Small intestine (tissue), 7 donors: ENCODE data around the gene NTNG1. TPM values are rescaled to one million over a fixed set of nuclear protein-coding genes. Genes with fewer than 3 reads are reported as not detected.

ENCODE experiments used
- DNase-seq, 2 donors: peaks; one replicate each; pipeline versions ENCODE4 v3.0.0 to v3.0.0-alpha.2; 2013
- FAIRE-seq: peaks from 2 replicates; lab custom pipeline; 2012; peaks lifted over from hg19 to GRCh38; lab: Jason Lieb, UNC
- H3K27ac ChIP-seq, 3 donors: one replicate each; pipeline ENCODE4 v1.5.1; 2013; ENCODE audit warnings: low read length in 2 of 3, mild to moderate bottlenecking in 2 of 3, control low read depth in 1 of 3, inconsistent platforms in 1 of 3, low read depth in 1 of 3, moderate library complexity in 1 of 3
- H3K27me3 ChIP-seq, 3 donors: one replicate each; pipeline ENCODE4 v1.6.1; 2013; ENCODE audit warnings: low read length in 3 of 3, inconsistent platforms in 1 of 3; ENCODE audit not compliant: control insufficient read depth in 3 of 3, insufficient read depth in 3 of 3
- H3K36me3 ChIP-seq, 3 donors: one replicate each; pipeline ENCODE4 v1.6.1; 2013; ENCODE audit warnings: low read length in 3 of 3, inconsistent platforms in 1 of 3, low read depth in 1 of 3, mild to moderate bottlenecking in 1 of 3, moderate library complexity in 1 of 3; ENCODE audit not compliant: control insufficient read depth in 3 of 3, insufficient read depth in 2 of 3
- H3K4me1 ChIP-seq, 3 donors: one replicate each; pipeline ENCODE4 v1.6.1; 2013; ENCODE audit warnings: low read length in 2 of 3, inconsistent platforms in 1 of 3, low read depth in 1 of 3, mild to moderate bottlenecking in 1 of 3, moderate library complexity in 1 of 3; ENCODE audit not compliant: control insufficient read depth in 3 of 3, insufficient read depth in 2 of 3
- H3K4me3 ChIP-seq, 3 donors: one replicate each; pipeline ENCODE4 v1.5.1; 2013; ENCODE audit warnings: low read length in 3 of 3, control low read depth in 1 of 3, inconsistent platforms in 1 of 3, low read depth in 1 of 3, mild to moderate bottlenecking in 1 of 3, moderate library complexity in 1 of 3
- H3K9me3 ChIP-seq, 2 donors: one replicate each; pipeline ENCODE4 v1.6.1; 2013; ENCODE audit warnings: low read depth in 1 of 2, low read length in 1 of 2; ENCODE audit not compliant: control insufficient read depth in 2 of 2, insufficient read depth in 1 of 2
- WGBS, 3 donors: extraction: QIAGEN DNeasy Blood & Tissue Kit; methylation state at CpG; one replicate each; pipeline ENCODE4 v1.1.7; 2013; 5-methylcytosine and 5-hydroxymethylcytosine counted together
- polyA plus RNA-seq, 4 donors: library from polyadenylated mRNA; stranded (reverse) in 3 of 4; unstranded in 1 of 4; fragments of 200-250 nt in 3 of 4; fragments of 120-200 nt in 1 of 4; gene quantifications; one replicate each; pipeline versions ENCODE4 v1.2.1 to v1.2.3, GENCODE V29; 2013
- donor health status: healthy with polysubstance abuse.
- donor health status: control.
- donor health status: control.
- donor health status: Bipolar disorder and iron deficiency.
- donor health status: healthy.

Gene NTNG1
- polyA plus RNA-seq, 4 donors: 0.27 to 0.65 TPM; not detected in 2

GRCh38 chr1:107110326-107110725 lies 30.5 kb upstream of the NTNG1 start:
- no peaks in the 10 kb centered on the region for H3K9me3 ChIP-seq
- DNase-seq (no peak), FAIRE-seq (no peak)
- H3K4me1 ChIP-seq: no peaks in the 10 kb centered on the region
- no peaks in the 10 kb centered on the region for H3K36me3 ChIP-seq
- H3K27ac ChIP-seq: no peak overlapping the region
- no peak overlapping the region for H3K4me3 ChIP-seq
- WGBS, 3 donors: 49 to 55% (median 51%) methylated on average over 4 of the region's 4 CpGs
- H3K27me3 ChIP-seq: no peaks in the 10 kb centered on the region

GRCh38 chr1:107116306-107116790 lies 24.5 kb upstream of the NTNG1 start:
- H3K9me3 ChIP-seq: no peaks in the 10 kb centered on the region

GRCh38 chr1:107122225-107122624 lies 18.6 kb upstream of the NTNG1 start:
- Histone ChIP-seq H3K9me3 (no peaks in the 10 kb centered on the region), H3K27me3 (no peaks in the 10 kb centered on the region), H3K36me3 (no peaks in the 10 kb centered on the region), H3K4me1 (no peaks in the 10 kb centered on the region), H3K27ac (no peak overlapping the region), H3K4me3 (no peak overlapping the region)
- no peak for FAIRE-seq
- no peak for DNase-seq
- WGBS, 3 donors: 91 to 97% (median 92%) methylated on average over 3 of the region's 3 CpGs

More at GRCh38 chr1:107116306-107116790, 24.5 kb upstream of the NTNG1 start:
- no peak overlapping the region for H3K4me3 ChIP-seq
- FAIRE-seq (no peak), DNase-seq (no peak)
- no peaks in the 10 kb centered on the region for H3K36me3 ChIP-seq
- no peak overlapping the region for H3K27ac ChIP-seq
- H3K27me3 ChIP-seq: no peaks in the 10 kb centered on the region
- no peaks in the 10 kb centered on the region for H3K4me1 ChIP-seq

GRCh38 chr1:107123741-107124140 lies 17.1 kb upstream of the NTNG1 start:
- DNase-seq: no peak
- Histone ChIP-seq H3K27ac (no peak overlapping the region), H3K9me3 (no peaks in the 10 kb centered on the region), H3K27me3 (peaks cover 0 to 2% (median 0%) of the 10 kb centered on the region in 3 donors), H3K4me1 (no peaks in the 10 kb centered on the region), H3K4me3 (no peak overlapping the region), H3K36me3 (no peaks in the 10 kb centered on the region)
- 57 to 81% (median 73%) methylated on average over 1 of the region's 1 CpG for WGBS, 3 donors
- FAIRE-seq: no peak

- WGBS, 3 donors: 22 to 38% (median 22%) methylated on average over 2 of the region's 2 CpGs
- Histone ChIP-seq H3K27me3 (peaks cover 0 to 2% (median 0%) of the 10 kb centered on the region in 3 donors), H3K36me3 (no peaks in the 10 kb centered on the region), H3K27ac (no peak overlapping the region), H3K9me3 (no peaks in the 10 kb centered on the region), H3K4me1 (no peaks in the 10 kb centered on the region), H3K4me3 (no peak overlapping the region)
- DNase-seq: peak in 1 of 2 donors; percentile 47
- no peak for FAIRE-seq
These were observed 16.1 kb upstream of the NTNG1 start for GRCh38 chr1:107124694-107125093.

- Histone ChIP-seq H3K9me3 (no peaks in the 10 kb centered on the region), H3K27ac (no peak overlapping the region), H3K4me3 (no peak overlapping the region), H3K36me3 (no peaks in the 10 kb centered on the region), H3K4me1 (no peaks in the 10 kb centered on the region), H3K27me3 (peaks cover 0 to 2% (median 0%) of the 10 kb centered on the region in 3 donors)
- DNase-seq (no peak), FAIRE-seq (no peak)
- WGBS, 3 donors: 71 to 74% (median 72%) methylated on average over 1 of the region's 1 CpG
These were observed 8.6 kb upstream of the NTNG1 start for GRCh38 chr1:107132195-107132594.

- Histone ChIP-seq H3K9me3 (no peaks in the 10 kb centered on the region), H3K4me1 (no peaks in the 10 kb centered on the region), H3K4me3 (no peak overlapping the region), H3K36me3 (no peaks in the 10 kb centered on the region), H3K27me3 (no peaks in the 10 kb centered on the region), H3K27ac (no peak overlapping the region)
- WGBS, 3 donors: 64 to 76% (median 73%) methylated on average over 1 of the region's 1 CpG
- DNase-seq (no peak), FAIRE-seq (no peak)
These were observed 8.1 kb upstream of the NTNG1 start for GRCh38 chr1:107132780-107133179.

- Histone ChIP-seq H3K36me3 (no peaks in the 10 kb centered on the region), H3K4me1 (peaks cover 0 to 9% (median 1%) of the 10 kb centered on the region in 3 donors), H3K27ac (no peak overlapping the region), H3K27me3 (peaks cover 0 to 24% (median 7%) of the 10 kb centered on the region in 3 donors), H3K4me3 (no peak overlapping the region), H3K9me3 (no peaks in the 10 kb centered on the region)
- FAIRE-seq (no peak), DNase-seq (peak in 1 of 2 donors; percentile 40)
- WGBS, 3 donors: 0 to 3% (median 2%) methylated on average over 3 of the region's 3 CpGs
These were observed 5.4 kb upstream of the NTNG1 start for GRCh38 chr1:107135463-107135862.

- FAIRE-seq (no peak), DNase-seq (no peak)
- H3K4me1 ChIP-seq: peaks cover 3 to 9% (median 6%) of the 10 kb centered on the region in 3 donors
- H3K9me3 ChIP-seq: no peaks in the 10 kb centered on the region
- no peaks in the 10 kb centered on the region for H3K36me3 ChIP-seq
- H3K27me3 ChIP-seq: peaks cover 0 to 38% (median 9%) of the 10 kb centered on the region in 3 donors
- H3K27ac ChIP-seq: no peak overlapping the region
- no peak overlapping the region for H3K4me3 ChIP-seq
These were observed 2.7 kb upstream of the NTNG1 start for GRCh38 chr1:107138166-107138565.
